ENCODE data around the gene KDM2A.

The KDM2A gene

DNA sequence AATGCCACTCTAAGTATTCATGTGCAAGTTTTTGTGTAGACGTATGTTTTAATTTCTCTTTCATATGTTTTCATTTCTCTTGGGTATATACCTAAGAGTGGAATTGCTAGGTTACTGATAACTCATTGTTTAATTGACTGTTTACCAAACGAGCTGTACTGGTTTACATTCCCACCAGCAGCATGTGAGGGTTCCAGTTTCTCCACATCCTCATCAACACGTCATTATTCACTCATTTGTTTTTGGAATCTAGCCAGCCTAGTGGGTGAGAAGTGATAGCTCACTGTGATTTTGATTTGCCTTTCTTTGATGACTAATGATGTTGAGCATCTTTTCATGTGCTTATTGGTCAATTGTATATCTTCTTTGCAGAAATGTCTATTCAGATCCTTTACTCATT, 174.0 kb downstream of the KDM2A start:
- H3K4me3 ChIP-seq (ENCODE audit: low read depth, low read length): no peak overlapping the region
- DNase-seq (ENCODE audit: low read depth): peak; percentile 66
- no peak for TF ChIP-seq CTCF (conservative IDR thresholded peaks at IDR 0.05; ENCODE audit: low read depth, low read length)

DNA sequence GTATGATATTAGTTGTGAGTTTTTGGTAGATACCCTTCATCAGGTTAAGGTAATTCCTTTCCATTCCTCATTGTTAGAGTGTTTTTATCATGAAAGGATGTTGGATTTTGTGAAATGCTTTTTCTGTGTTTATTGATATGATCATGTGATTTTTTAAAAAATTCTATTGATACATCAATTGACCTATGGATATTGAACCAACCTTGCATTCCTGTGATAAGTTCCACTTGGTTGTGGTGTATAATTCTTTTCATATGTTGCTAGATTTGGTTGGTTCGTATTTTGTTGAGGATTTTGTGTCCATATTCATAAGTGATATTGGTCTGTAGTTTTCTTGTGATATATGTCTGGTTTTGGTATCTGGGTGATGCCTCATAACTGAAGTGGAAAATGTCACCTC, 176.8 kb downstream of the KDM2A start:
- no peak for DNase-seq (ENCODE audit: low read depth)
- no peak overlapping the region for H3K4me3 ChIP-seq (ENCODE audit: low read depth, low read length)
- no peak for TF ChIP-seq CTCF (conservative IDR thresholded peaks at IDR 0.05; ENCODE audit: low read depth, low read length)

- no peak for DNase-seq (ENCODE audit: low read depth)
- no peak for TF ChIP-seq CTCF (conservative IDR thresholded peaks at IDR 0.05; ENCODE audit: low read depth, low read length)
- H3K4me3 ChIP-seq (ENCODE audit: low read depth, low read length): no peak overlapping the region
These were observed 179.7 kb downstream of the KDM2A start for GRCh38 chr11:67298786-67299185.

DNA sequence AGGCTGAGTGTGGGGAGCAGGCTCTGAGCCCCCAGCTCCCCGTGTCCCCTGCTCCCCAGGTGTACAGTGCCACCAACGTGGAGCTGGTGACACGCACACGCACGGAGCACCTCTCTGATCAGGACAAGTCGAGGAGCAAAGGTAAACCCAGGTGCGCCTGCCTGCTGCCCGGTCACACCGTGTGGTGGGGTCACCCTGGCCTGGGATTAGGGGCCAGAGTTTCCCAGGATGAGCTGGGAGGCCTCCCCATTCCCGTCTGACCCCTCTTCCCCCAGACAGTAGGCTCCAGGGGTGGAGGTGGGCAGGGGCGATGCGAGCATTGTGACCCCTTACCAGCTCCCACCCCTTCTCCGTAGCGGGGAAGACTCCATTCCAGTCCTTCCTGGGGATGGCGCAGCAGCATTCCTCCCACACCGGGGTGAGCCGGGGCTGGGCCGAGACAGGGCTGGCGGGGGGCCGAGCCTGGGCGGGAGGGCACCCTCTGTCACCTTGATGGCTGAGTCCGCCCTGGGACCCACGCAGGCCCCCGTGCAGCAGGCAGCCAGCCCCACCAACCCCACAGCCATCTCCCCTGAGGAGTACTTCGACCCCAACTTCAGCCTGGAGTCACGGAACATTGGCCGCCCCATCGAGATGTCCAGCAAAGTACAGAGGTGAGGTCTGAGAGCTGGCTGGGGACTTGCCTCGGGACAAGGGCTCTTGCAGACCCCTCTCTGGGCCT, 180.6 kb downstream of the KDM2A start:
- TF ChIP-seq CTCF (conservative IDR thresholded peaks at IDR 0.05; ENCODE audit: low read depth, low read length): no peak
- DNase-seq (ENCODE audit: low read depth): no peak
- H3K4me3 ChIP-seq (ENCODE audit: low read depth, low read length): no peak overlapping the region

DNA sequence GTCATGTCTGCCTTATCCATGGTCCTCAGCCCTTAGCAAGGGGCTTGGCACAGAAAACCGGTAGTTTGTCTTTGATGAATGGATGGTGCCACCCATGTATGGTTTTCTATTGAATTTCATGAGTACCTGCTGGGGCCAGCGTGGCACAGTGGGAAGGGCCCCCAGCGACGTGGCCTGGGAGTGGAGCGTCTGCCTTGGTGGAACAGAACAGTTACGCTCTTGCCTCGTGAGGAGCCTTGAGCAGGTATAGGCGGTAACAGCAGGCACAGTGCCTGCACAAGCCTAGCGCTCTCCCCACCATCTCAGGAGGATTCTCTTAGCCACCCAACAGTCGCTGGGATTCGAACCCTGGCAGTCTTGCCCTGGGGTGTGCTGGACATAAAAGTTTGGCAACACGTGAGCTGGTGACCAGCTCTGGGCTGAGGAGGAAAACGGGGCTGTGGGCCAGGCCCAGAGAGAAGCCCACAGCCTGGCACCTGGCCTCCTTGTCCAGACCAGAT, 181.2 kb downstream of the KDM2A start:
- no peak for DNase-seq (ENCODE audit: low read depth)
- no peak overlapping the region for H3K4me3 ChIP-seq (ENCODE audit: low read depth, low read length)
- no peak for TF ChIP-seq CTCF (conservative IDR thresholded peaks at IDR 0.05; ENCODE audit: low read depth, low read length)

GRCh38 chr11:67300756-67301312, 181.8 kb downstream of the KDM2A start:
- no peak for TF ChIP-seq CTCF (conservative IDR thresholded peaks at IDR 0.05; ENCODE audit: low read depth, low read length)
- no peak for DNase-seq (ENCODE audit: low read depth)
- H3K4me3 ChIP-seq (ENCODE audit: low read depth, low read length): no peak overlapping the region

Measured in choroid plexus epithelial cell (primary cell).